CD14-positive monocyte (primary cell): ENCODE results near the gene SGPL1. TPM values are rescaled to one million over a fixed set of nuclear protein-coding genes. Genes with fewer than 3 reads are reported as not detected.

Source experiments
- DNase-seq, 3 donors: peaks; one replicate each; pipeline ENCODE4 v3.0.0-alpha.2; 2011 to 2022
- H2AFZ ChIP-seq: 2 replicates; pipeline ENCODE4 v1.6.0; 2012; ENCODE audit warnings: mild to moderate bottlenecking, low read depth, low read length, inconsistent platforms; ENCODE audit not compliant: insufficient read depth, poor library complexity, severe bottlenecking
- H3K27ac ChIP-seq, 2 donors: 1 replicate in 1 of 2; 2 replicates in 1 of 2; pipeline ENCODE4 v1.5.1; 2012 to 2013; ENCODE audit warnings: low read length in 2 of 2, control low read depth in 1 of 2, inconsistent platforms in 1 of 2, low read depth in 1 of 2, mild to moderate bottlenecking in 1 of 2
- H3K27me3 ChIP-seq, 2 donors: one replicate each; pipeline versions ENCODE4 v1.6.0 to v1.6.1; 2011 to 2013; ENCODE audit warnings: low read length in 2 of 2; ENCODE audit not compliant: control insufficient read depth in 2 of 2, insufficient read depth in 2 of 2
- H3K36me3 ChIP-seq, 2 donors: replicated peaks in 1 of 2; 1 replicate in 1 of 2; 2 replicates in 1 of 2; pipeline versions ENCODE4 v1.5.1 to v1.6.1; 2012 to 2013; ENCODE audit warnings: low read length in 2 of 2, control low read depth in 1 of 2, inconsistent platforms in 1 of 2, mild to moderate bottlenecking in 1 of 2; ENCODE audit not compliant: insufficient read depth in 2 of 2, control insufficient read depth in 1 of 2
- H3K4me1 ChIP-seq, 2 donors: 1 replicate in 1 of 2; 2 replicates in 1 of 2; pipeline versions ENCODE4 v1.5.1 to v1.6.1; 2012 to 2013; ENCODE audit warnings: low read length in 2 of 2, control low read depth in 1 of 2, inconsistent platforms in 1 of 2, mild to moderate bottlenecking in 1 of 2, moderate library complexity in 1 of 2; ENCODE audit not compliant: insufficient read depth in 2 of 2, control insufficient read depth in 1 of 2
- H3K4me2 ChIP-seq: replicated peaks from 2 replicates; pipeline ENCODE3; 2012; ENCODE audit warnings: low read length, moderate library complexity, mild to moderate bottlenecking; ENCODE audit not compliant: poor library complexity, severe bottlenecking; ENCODE audit errors: extremely low read depth
- H3K4me3 ChIP-seq, 3 experiments: fragments of 200-600 bp in 1 of 3; sonication (generic) in 1 of 3; replicated peaks in 1 of 3; 1 replicate in 2 of 3; 2 replicates in 1 of 3; pipeline ENCODE4 v1.5.1; 2011 to 2013; ENCODE audit warnings: low read length in 3 of 3, mild to moderate bottlenecking in 3 of 3, control low read depth in 2 of 3, low read depth in 2 of 3, inconsistent platforms in 1 of 3, moderate library complexity in 1 of 3
- H3K79me2 ChIP-seq: 2 replicates; pipeline ENCODE4 v1.6.0; 2012; ENCODE audit warnings: mild to moderate bottlenecking, control low read depth, inconsistent platforms, low read length, moderate library complexity; ENCODE audit not compliant: insufficient read depth
- H3K9ac ChIP-seq: 2 replicates; pipeline ENCODE4 v1.6.0; 2017; ENCODE audit warnings: low read length, mild to moderate bottlenecking; ENCODE audit not compliant: insufficient read depth, poor library complexity, severe bottlenecking
- H3K9me3 ChIP-seq, 2 donors: replicated peaks in 1 of 2; 1 replicate in 1 of 2; 2 replicates in 1 of 2; pipeline versions ENCODE4 v1.5.1 to v1.6.1; 2012 to 2013; ENCODE audit warnings: low read length in 2 of 2, control low read depth in 1 of 2; ENCODE audit not compliant: control insufficient read depth in 1 of 2, insufficient read depth in 1 of 2
- H4K20me1 ChIP-seq: 2 replicates; pipeline ENCODE4 v1.6.0; 2012; ENCODE audit warnings: mild to moderate bottlenecking, low read length, control low read depth, moderate library complexity; ENCODE audit not compliant: insufficient read depth
- H3K27ac Mint-ChIP-seq, 7 donors: one replicate each; pipeline ENCODE4 v1.8.0; 2020; ENCODE audit warnings: mild to moderate bottlenecking in 7 of 7, mixed read lengths in 7 of 7, moderate library complexity in 6 of 7, inconsistent platforms in 2 of 7
- H3K27me3 Mint-ChIP-seq, 3 donors: one replicate each; pipeline ENCODE4 v1.8.0; 2021 to 2022; ENCODE audit warnings: low read depth in 3 of 3, mild to moderate bottlenecking in 3 of 3, mixed read lengths in 3 of 3, moderate library complexity in 3 of 3, inconsistent platforms in 1 of 3
- H3K36me3 Mint-ChIP-seq, 2 donors: one replicate each; pipeline ENCODE4 v1.8.0; 2020; ENCODE audit warnings: mixed read lengths in 2 of 2, inconsistent platforms in 1 of 2, mild to moderate bottlenecking in 1 of 2
- H3K4me1 Mint-ChIP-seq: one replicate; pipeline ENCODE4 v1.8.0; 2020; ENCODE audit warnings: mild to moderate bottlenecking, mixed read lengths
- H3K4me3 Mint-ChIP-seq, 2 donors: one replicate each; pipeline ENCODE4 v1.8.0; 2020; ENCODE audit warnings: mild to moderate bottlenecking in 2 of 2, mixed read lengths in 2 of 2, moderate library complexity in 1 of 2
- H3K9me3 Mint-ChIP-seq, 7 donors: one replicate each; pipeline ENCODE4 v1.8.0; 2020 to 2022; ENCODE audit warnings: mixed read lengths in 7 of 7, mild to moderate bottlenecking in 6 of 7, moderate library complexity in 6 of 7, inconsistent platforms in 2 of 7
- WGBS: methylation state at CpG from one replicate; pipeline ENCODE4 v1.1.5; 2013; ENCODE audit warnings: missing lambda C conversion rate; ENCODE audit not compliant: insufficient coverage; 5-methylcytosine and 5-hydroxymethylcytosine counted together
- intact Hi-C, 2 donors: fragments of 100-400 bp; cut with micrococcal nuclease; formaldehyde crosslinking; loops; one replicate each; pipeline versions ENCODE4 v1.15.0 to v1.15.1; 2023
- polyA plus RNA-seq, 3 donors: library from polyadenylated mRNA; depleted of rRNA in 1 of 3; unstranded in 2 of 3; stranded (reverse) in 1 of 3; fragments of 300-500 nt in 2 of 3; fragments of >200 nt in 1 of 3; fragmentation: Illumina TruSeq in 2 of 3; gene quantifications; 1 replicate in 2 of 3; 2 replicates in 1 of 3; pipeline ENCODE4 v1.2.3, GENCODE V29; 2012 to 2021
- TF ChIP-seq, protein P1 (sequence below): fragments of 200-600 bp; IDR thresholded peaks from one replicate; pipeline ENCODE4 v1.8.0; 2022; ENCODE audit warnings: antibody characterized with exemption, mild to moderate bottlenecking

Gene SGPL1
- polyA plus RNA-seq, 3 donors, result 16.6 to 26.8 (median 26.1) TPM

- no peak within 1 kb of the TSS for H3K9ac ChIP-seq
- no peak within 1 kb of the TSS for H2AFZ ChIP-seq
- H3K4me1 Mint-ChIP-seq, result peaks cover 22% of the 10 kb centered on the region
- WGBS, result 0% methylated on average over 2 of the region's 4 CpGs
- peaks cover 19 to 20% of the 10 kb centered on the region in 2 donors for H3K4me1 ChIP-seq
- intact Hi-C loops, result no loop called here
- no peak within 1 kb of the TSS for H3K4me2 ChIP-seq
- no peaks in the 10 kb centered on the region for H3K27me3 ChIP-seq
- no peaks in the 10 kb centered on the region for H3K9me3 Mint-ChIP-seq
- peaks cover 2 to 5% (median 3%) of the 10 kb centered on the region in 3 donors for H3K27me3 Mint-ChIP-seq
- TF ChIP-seq, protein P1, sequence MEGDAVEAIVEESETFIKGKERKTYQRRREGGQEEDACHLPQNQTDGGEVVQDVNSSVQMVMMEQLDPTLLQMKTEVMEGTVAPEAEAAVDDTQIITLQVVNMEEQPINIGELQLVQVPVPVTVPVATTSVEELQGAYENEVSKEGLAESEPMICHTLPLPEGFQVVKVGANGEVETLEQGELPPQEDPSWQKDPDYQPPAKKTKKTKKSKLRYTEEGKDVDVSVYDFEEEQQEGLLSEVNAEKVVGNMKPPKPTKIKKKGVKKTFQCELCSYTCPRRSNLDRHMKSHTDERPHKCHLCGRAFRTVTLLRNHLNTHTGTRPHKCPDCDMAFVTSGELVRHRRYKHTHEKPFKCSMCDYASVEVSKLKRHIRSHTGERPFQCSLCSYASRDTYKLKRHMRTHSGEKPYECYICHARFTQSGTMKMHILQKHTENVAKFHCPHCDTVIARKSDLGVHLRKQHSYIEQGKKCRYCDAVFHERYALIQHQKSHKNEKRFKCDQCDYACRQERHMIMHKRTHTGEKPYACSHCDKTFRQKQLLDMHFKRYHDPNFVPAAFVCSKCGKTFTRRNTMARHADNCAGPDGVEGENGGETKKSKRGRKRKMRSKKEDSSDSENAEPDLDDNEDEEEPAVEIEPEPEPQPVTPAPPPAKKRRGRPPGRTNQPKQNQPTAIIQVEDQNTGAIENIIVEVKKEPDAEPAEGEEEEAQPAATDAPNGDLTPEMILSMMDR, result no peak
- H3K79me2 ChIP-seq, result no peaks in the 10 kb centered on the region
- no peak for DNase-seq
- H3K9me3 ChIP-seq, result no peaks in the 10 kb centered on the region
- H3K36me3 ChIP-seq, result no peaks in the 10 kb centered on the region
- no peak within 1 kb of the TSS for H3K4me3 ChIP-seq
- H3K27ac ChIP-seq, result no peak within 1 kb of the TSS
- no peaks in the 10 kb centered on the region for H4K20me1 ChIP-seq
- H3K36me3 Mint-ChIP-seq, result no peaks in the 10 kb centered on the region
- H3K4me3 Mint-ChIP-seq, result peak within 1 kb of the TSS in 1 of 2 donors; percentile 15
- peak within 1 kb of the TSS in 1 of 7 donors; percentile 72 for H3K27ac Mint-ChIP-seq
These were observed 30.6 kb upstream of the SGPL1 start, which contains the start of gene TBATA for GRCh38 chr10:70785190-70785589. TBATA (minus strand) TSS chr10:70785377; CDS start chr10:70783379, 1,998 bp downstream.

DNA sequence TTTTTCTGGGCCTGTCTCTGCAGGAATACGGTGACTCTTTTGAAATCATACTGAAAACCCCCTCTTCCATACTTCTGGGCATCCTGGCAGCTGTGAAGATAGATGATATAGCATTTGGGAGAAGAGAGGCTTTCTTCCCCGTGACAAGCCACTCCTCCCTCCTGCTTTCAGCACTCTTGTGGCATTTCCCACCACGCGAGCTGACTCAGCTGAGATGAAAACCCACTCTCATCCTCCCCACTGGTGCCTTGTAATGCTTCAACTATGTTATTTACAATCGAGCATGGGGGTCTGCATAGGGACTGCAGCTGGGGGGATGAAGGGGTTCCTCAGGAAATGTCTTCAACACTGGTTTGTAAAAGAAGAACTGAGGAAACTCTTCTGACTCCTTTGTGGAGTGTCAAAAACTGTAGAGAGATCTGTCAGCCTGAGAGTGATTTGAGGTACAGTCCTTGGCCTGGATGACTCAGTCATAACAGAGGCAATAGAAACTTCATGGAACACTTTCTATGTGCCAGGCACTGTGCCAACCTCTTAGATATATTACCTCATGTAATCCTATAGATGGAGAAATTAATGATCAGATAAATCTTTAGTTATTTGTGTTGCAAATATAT lies 28.8 kb upstream of the SGPL1 start:
- Mint-ChIP-seq H3K27me3 (peaks cover 2 to 11% (median 3%) of the 10 kb centered on the region in 3 donors), H3K9me3 (no peaks in the 10 kb centered on the region), H3K27ac (peak overlapping the region in 1 of 7 donors; percentile 43), H3K36me3 (no peaks in the 10 kb centered on the region), H3K4me3 (no peak overlapping the region), H3K4me1 (peaks cover 20% of the 10 kb centered on the region)
- Histone ChIP-seq H3K4me3 (no peak overlapping the region), H3K9me3 (no peaks in the 10 kb centered on the region), H3K36me3 (no peaks in the 10 kb centered on the region), H3K4me2 (no peak overlapping the region), H3K27ac (no peak overlapping the region), H3K9ac (no peak overlapping the region), H2AFZ (peak overlapping the region; percentile 43), H3K79me2 (no peaks in the 10 kb centered on the region), H4K20me1 (no peaks in the 10 kb centered on the region), H3K4me1 (peaks cover 14 to 17% of the 10 kb centered on the region in 2 donors), H3K27me3 (no peaks in the 10 kb centered on the region)
- intact Hi-C loops, result no loop called here
- peak in 1 of 3 donors; percentile 46 for DNase-seq
- 0% methylated on average over 1 of the region's 5 CpGs for WGBS
- TF ChIP-seq, protein P1, result no peak
